AG04449 (cell line): ENCODE results near the gene NCR1.

Experiments used
- CTCF ChIA-PET: fragments of 350-600 bp; formaldehyde crosslinking; extraction: SDS; loops from one replicate; lab custom pipeline; 2021; ENCODE audit warnings: antibody characterized with exemption; lab: Yijun Ruan, JAX
- POLR2A ChIA-PET: fragments of 400-600, 350-600 bp; formaldehyde crosslinking; extraction: SDS; loops from one replicate; lab custom pipeline; 2020; ENCODE audit warnings: antibody characterized with exemption, inconsistent platforms; lab: Yijun Ruan, JAX
- DNase-seq: peaks from one replicate; pipeline ENCODE4 v3.0.0-alpha.2; 2010; ENCODE audit warnings: low read depth, low spot score
- H3K4me3 ChIP-seq: 2 replicates; pipeline ENCODE4 v1.5.1; 2011; ENCODE audit warnings: low read depth, mild to moderate bottlenecking, control low read depth, low read length
- TF ChIP-seq, protein P1 (sequence below): IDR thresholded peaks from one replicate; pipeline ENCODE4 v1.5.1; 2011; ENCODE audit warnings: mild to moderate bottlenecking, moderate library complexity, low read length, control low read depth, inconsistent platforms; ENCODE audit not compliant: insufficient read depth; ENCODE audit errors: missing control alignments

Gene NCR1

DNA sequence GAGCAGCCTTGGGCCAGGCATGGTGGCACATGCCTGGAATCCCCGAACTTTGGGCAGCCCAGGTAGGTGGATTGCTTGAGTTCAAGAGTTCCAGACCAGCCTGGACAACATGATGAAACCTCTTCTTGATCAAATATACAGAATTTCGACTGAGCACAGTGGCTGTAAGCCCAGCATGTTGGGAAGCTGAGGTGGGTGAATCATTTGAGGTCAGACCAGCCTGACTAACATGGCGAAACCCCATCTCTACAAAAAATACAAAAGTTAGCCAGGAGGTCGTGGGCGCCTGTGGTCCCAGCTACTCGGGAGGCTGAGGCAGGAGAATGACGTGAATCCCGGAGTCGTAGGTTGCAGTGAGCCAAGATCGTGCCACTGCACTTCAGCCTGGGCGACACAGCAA is 49.4 kb downstream of the NCR1 start:
- TF ChIP-seq, protein P1, sequence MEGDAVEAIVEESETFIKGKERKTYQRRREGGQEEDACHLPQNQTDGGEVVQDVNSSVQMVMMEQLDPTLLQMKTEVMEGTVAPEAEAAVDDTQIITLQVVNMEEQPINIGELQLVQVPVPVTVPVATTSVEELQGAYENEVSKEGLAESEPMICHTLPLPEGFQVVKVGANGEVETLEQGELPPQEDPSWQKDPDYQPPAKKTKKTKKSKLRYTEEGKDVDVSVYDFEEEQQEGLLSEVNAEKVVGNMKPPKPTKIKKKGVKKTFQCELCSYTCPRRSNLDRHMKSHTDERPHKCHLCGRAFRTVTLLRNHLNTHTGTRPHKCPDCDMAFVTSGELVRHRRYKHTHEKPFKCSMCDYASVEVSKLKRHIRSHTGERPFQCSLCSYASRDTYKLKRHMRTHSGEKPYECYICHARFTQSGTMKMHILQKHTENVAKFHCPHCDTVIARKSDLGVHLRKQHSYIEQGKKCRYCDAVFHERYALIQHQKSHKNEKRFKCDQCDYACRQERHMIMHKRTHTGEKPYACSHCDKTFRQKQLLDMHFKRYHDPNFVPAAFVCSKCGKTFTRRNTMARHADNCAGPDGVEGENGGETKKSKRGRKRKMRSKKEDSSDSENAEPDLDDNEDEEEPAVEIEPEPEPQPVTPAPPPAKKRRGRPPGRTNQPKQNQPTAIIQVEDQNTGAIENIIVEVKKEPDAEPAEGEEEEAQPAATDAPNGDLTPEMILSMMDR, result no peak
- no peak for DNase-seq
- H3K4me3 ChIP-seq, result no peak overlapping the region
- POLR2A ChIA-PET, result no interaction called here
- CTCF ChIA-PET, result no interaction called here

DNA sequence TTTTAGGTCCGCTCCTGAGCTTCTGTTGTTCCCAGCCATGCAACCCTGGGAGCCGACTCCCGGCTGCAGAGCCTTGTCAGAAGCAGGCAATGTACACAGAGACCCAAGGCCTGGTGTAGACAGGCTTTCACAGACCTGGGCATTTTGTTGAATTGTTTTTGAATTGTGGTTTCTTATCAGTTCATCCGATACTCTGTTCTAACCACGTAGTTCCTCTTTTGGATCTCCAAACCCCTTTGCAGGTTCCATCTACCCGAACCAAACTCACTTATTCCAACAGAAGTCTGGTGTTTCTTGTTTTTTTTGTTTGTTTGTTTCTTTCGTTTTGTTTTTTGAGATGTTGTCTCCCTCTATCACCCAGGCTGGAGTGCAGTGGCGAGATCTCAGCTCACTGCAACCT is 53.9 kb downstream of the NCR1 start:
- ChIA-PET CTCF (no interaction called here), POLR2A (no interaction called here)
- TF ChIP-seq, protein P1, result no peak
- no peak overlapping the region for H3K4me3 ChIP-seq
- DNase-seq, result no peak
